GM10248 (cell line): ENCODE data around the gene LEFTY1.

Experiments used
- CTCF ChIA-PET: fragments of 300-600 bp; sonication (Branson Sonifier 250); formaldehyde crosslinking; extraction: SDS; loops from one replicate; lab custom pipeline; 2021; ENCODE audit warnings: antibody characterized with exemption; lab: Yijun Ruan, JAX
- POLR2A ChIA-PET: fragments of 350-650 bp; sonication (Branson Sonifier 250); formaldehyde crosslinking; extraction: SDS; loops from one replicate; lab custom pipeline; 2020; ENCODE audit warnings: antibody characterized with exemption; lab: Yijun Ruan, JAX
- DNase-seq: peaks from one replicate; pipeline ENCODE4 v3.0.0; 2012; ENCODE audit errors: extremely low spot score
- CTCF ChIP-seq: IDR thresholded peaks from 2 replicates; pipeline ENCODE4 v1.5.1; 2012; ENCODE audit warnings: mild to moderate bottlenecking, low read depth; ENCODE audit errors: extremely low read depth, missing control alignments, control extremely low read depth

Gene LEFTY1

DNA sequence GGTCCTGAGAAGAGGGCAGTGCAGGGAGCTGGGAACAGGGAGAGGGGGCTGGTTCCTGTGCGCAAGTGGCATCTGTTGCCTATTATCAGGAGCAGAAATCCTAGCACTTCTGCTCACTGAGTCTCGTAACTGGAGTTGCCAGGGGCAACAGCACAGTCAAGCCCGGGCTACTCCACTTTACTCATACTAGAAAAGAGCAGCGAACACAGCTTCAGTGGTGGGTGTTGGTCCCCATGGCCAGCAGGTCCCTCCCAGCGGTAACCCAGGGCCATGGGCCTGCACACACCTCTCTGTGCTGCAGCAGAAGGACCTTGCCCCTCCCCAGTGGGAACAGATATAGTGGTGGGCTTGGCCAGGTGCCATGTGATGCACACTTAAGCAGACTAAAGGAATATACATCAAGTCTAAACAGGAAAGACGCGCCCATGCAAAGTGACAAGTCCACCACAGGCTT is 26.6 kb upstream of the LEFTY1 start:
- TF ChIP-seq CTCF = no peak
- ChIA-PET CTCF (interaction anchor here (1.6 kb wide), 1 partner anchor 20 kb away, joined by 3 read pairs; no protein-coding TSS in a partner anchor), POLR2A (no interaction called here)

GRCh38 chr1:225914947-225915346 is 26.0 kb upstream of the LEFTY1 start:
- no peak for TF ChIP-seq CTCF
- ChIA-PET CTCF (no interaction called here), POLR2A (no interaction called here)
- no peak for DNase-seq

More for the DNA sequence above, 26.6 kb upstream of the LEFTY1 start:
- DNase-seq = no peak

DNA sequence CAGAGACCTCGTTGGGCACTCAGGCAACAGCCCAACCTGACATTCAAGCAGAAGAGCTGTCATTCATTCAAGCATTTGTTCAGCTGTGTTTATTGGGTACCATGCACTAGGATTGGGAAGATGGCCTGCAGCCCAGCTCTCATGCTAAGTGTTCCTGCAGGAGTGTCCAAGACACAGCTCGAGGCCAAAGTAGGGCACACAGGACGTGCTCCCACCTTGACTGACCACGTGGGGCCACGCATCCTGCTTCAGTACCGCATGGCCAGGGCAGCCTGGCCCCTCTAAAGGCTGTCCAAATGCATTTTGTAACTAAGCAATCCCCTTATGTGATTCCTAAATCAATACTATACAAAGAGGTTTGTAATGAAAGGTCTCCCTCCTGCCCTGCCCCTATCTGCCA is 25.4 kb upstream of the LEFTY1 start:
- POLR2A ChIA-PET = no interaction called here
- CTCF ChIA-PET = no interaction called here
- TF ChIP-seq CTCF = no peak
- no peak for DNase-seq

DNA sequence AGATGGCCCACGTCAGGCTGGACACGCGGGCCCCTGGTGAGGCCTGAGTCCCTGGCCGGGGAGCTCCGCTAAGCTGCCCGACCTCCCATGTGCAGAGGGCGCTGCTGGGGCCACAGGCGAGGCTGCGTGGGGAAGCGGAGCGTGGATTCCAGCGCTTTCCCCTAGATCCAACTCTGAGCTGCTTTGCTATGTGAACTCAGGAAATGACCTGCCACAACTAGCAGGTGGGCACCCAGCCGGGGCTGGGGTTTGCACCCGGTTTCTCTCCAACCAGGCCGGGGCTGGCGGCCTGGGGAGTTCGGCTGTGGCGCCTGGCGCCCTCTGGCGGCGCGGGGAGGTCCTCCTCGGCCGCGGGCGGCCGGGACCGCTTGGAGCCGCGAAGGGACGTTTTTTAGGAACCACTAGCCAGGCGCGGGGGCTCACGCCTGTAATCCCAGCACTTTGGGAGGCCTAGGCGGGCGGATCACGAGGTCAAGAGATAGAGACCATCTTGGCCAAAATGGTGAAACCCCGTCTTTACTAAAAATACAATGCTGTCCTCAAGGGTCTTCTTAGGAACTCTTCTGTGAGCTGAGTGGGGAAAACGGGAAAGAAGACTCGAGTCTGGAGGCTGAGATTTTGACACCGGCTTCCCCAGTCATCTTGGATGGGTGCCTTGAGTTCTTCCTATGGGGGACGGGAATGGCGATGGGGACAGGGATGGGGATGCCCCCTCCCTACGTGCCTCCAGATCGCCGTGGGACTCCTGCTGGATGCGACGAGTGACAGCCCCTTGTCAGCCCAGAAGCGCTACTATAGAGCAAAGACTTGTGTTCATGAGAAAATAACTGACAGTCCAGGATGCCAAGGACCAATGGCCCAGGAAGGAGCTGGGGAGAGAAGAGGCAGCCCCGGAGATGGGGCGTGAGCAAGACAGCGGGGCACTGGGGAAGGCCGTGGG is 22.5 kb upstream of the LEFTY1 start:
- peak; percentile 82 for DNase-seq
- ChIA-PET CTCF (interaction anchor here (0.7 to 4.3 kb wide), 25 partner anchors 9 to 444 kb away, joined by 3 to 43 read pairs (median 5); partner anchors contain the start of genes LEFTY1, PYCR2, SRP9 and TMEM63A), POLR2A (no interaction called here)
- peak; percentile 79 for TF ChIP-seq CTCF

DNA sequence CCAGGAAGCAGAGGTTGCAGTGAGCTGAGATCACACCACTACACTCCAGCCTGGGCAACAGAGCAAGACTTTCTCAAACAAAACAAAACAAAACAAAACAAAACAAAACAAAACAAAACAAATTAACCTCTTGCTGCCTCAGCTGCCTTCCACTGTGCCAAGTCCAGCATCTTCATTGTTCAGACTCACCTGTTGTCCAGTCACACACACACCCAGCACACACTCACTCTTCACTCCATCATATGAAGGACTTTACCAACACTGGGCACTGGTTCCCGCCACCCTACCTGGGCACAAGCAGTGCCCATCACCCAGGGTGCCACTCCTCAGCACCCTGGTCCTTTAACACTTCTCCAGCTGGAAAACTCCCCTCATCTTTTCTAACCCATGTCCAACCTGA is 20.5 kb upstream of the LEFTY1 start:
- POLR2A ChIA-PET = no interaction called here
- DNase-seq = no peak
- TF ChIP-seq CTCF = no peak
- CTCF ChIA-PET = interaction anchor here (1.4 to 4.3 kb wide), 8 partner anchors 11 to 435 kb away, joined by 4 to 43 read pairs (median 10); partner anchors contain the start of genes PYCR2, SRP9 and TMEM63A

DNA sequence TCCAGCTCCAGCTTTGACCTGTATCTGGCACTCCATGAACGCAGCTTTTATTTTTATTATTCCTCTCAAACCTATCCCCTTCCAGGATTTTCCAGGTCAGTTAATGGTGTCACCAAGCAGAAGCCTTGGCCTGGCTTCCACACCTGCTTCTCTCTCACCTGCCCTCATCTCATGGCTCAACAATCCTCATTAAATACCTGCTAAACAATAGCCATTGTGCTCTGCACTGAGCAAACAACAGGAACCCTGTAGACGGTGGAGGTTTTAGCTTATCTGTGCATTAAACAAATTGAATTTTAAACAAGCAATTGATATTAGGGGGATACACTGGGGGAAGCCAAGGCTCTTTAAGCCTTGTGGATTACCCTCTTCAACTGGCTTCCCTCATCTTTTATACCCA is 19.8 kb upstream of the LEFTY1 start:
- ChIA-PET POLR2A (no interaction called here), CTCF (interaction anchor here (1.0 to 4.3 kb wide), 5 partner anchors 11 to 434 kb away, joined by 3 to 34 read pairs (median 4); partner anchors contain the start of gene TMEM63A)
- TF ChIP-seq CTCF = no peak
- no peak for DNase-seq
